Endodermal cell (in vitro differentiated cells): ENCODE results near the gene SLC22A1. TPM values are rescaled to one million over a fixed set of nuclear protein-coding genes. Genes with fewer than 3 reads are reported as not detected.

Experiments used
- DNase-seq: peaks from one replicate; pipeline ENCODE4 v3.0.0-alpha.2; 2017
- H3K27ac ChIP-seq: 2 replicates; pipeline ENCODE4 v1.5.1; 2013; ENCODE audit warnings: mild to moderate bottlenecking, low read depth, low read length, moderate library complexity
- H3K27me3 ChIP-seq: 2 replicates; pipeline ENCODE4 v1.6.1; 2013; ENCODE audit warnings: mild to moderate bottlenecking, low read length, moderate library complexity; ENCODE audit not compliant: insufficient read depth, control insufficient read depth, poor library complexity, severe bottlenecking
- H3K36me3 ChIP-seq: 2 replicates; pipeline ENCODE4 v1.7.0; 2013; ENCODE audit warnings: mild to moderate bottlenecking, low read length, moderate library complexity; ENCODE audit not compliant: control insufficient read depth, insufficient read depth
- H3K4me1 ChIP-seq: one replicate; pipeline ENCODE4 v1.7.0; 2013; ENCODE audit warnings: low read length; ENCODE audit not compliant: control insufficient read depth, insufficient read depth
- H3K4me3 ChIP-seq: 2 replicates; pipeline ENCODE4 v1.5.1; 2013; ENCODE audit warnings: mild to moderate bottlenecking, low read length, moderate library complexity
- H3K9ac ChIP-seq: 2 replicates; pipeline ENCODE4 v1.6.1; 2013; ENCODE audit warnings: mild to moderate bottlenecking, low read length, moderate library complexity; ENCODE audit not compliant: poor library complexity, severe bottlenecking; ENCODE audit errors: extremely low read depth
- H3K9me3 ChIP-seq: 2 replicates; pipeline ENCODE4 v1.6.1; 2013; ENCODE audit warnings: mild to moderate bottlenecking, low read length, moderate library complexity; ENCODE audit not compliant: control insufficient read depth
- H3K27ac Mint-ChIP-seq: 2 replicates; pipeline ENCODE4 v1.8.0; 2020; ENCODE audit warnings: mixed read lengths
- H3K27me3 Mint-ChIP-seq: 2 replicates; pipeline ENCODE4 v1.8.0; 2021; ENCODE audit warnings: mild to moderate bottlenecking, mixed read lengths; ENCODE audit not compliant: insufficient read depth
- H3K36me3 Mint-ChIP-seq: 2 replicates; pipeline ENCODE4 v1.8.0; 2020; ENCODE audit warnings: low read depth, mixed read lengths
- H3K4me1 Mint-ChIP-seq: 2 replicates; pipeline ENCODE4 v1.8.0; 2020; ENCODE audit warnings: mixed read lengths
- H3K4me3 Mint-ChIP-seq: 2 replicates; pipeline ENCODE4 v1.8.0; 2020; ENCODE audit warnings: mild to moderate bottlenecking, moderate library complexity, mixed read lengths
- H3K9me3 Mint-ChIP-seq: 2 replicates; pipeline ENCODE4 v1.8.0; 2020; ENCODE audit warnings: mild to moderate bottlenecking, mixed read lengths
- CTCF ChIP-seq: fragments of 200-600 bp; sonication (generic); conservative IDR thresholded peaks from 2 replicates; pipeline ENCODE4 v1.5.0; 2021; ENCODE audit warnings: antibody characterized with exemption, mild to moderate bottlenecking
- WGBS, 2 experiments: methylation state at CpG; one replicate each; pipeline versions ENCODE4 v1.1.5 to v1.1.7; 2013; ENCODE audit warnings: missing lambda C conversion rate in 2 of 2, mixed read lengths in 1 of 2; ENCODE audit not compliant: insufficient coverage in 1 of 2, insufficient read length in 1 of 2; 5-methylcytosine and 5-hydroxymethylcytosine counted together
- total RNA-seq, 2 donors: library from RNA; stranded (reverse); fragmentation: NEBNext Ultra II Directional in 1 of 2; extraction: Animal tissue kit (Norgen Biotek cat#: 25700) in 1 of 2; gene quantifications; 2 replicates in 1 of 2; 3 replicates in 1 of 2; pipeline ENCODE4 v1.2.1, GENCODE V29; 2021

Gene SLC22A1
- total RNA-seq, 2 donors from 2014 or later, result 1.0 TPM; not detected in 1

- Histone ChIP-seq H3K9me3 (no peaks in the 10 kb centered on the region), H3K27ac (no peak overlapping the region), H3K4me1 (no peaks in the 10 kb centered on the region), H3K27me3 (no peaks in the 10 kb centered on the region), H3K36me3 (peaks cover 71% of the 10 kb centered on the region), H3K4me3 (no peak overlapping the region), H3K9ac (no peak overlapping the region)
- TF ChIP-seq CTCF, result no peak
- peak; percentile 46 for DNase-seq
- H3K4me3 Mint-ChIP-seq, result no peak overlapping the region
- peaks cover 5% of the 10 kb centered on the region for H3K9me3 Mint-ChIP-seq
- H3K27me3 Mint-ChIP-seq, result no peaks in the 10 kb centered on the region
- H3K4me1 Mint-ChIP-seq, result no peaks in the 10 kb centered on the region
- 96 to 98% methylated on average over 9 to 15 of the region's 15 CpGs for WGBS, 2 experiments
- peaks cover 85% of the 10 kb centered on the region for H3K36me3 Mint-ChIP-seq
- H3K27ac Mint-ChIP-seq, result no peak overlapping the region
Observed at GRCh38 chr6:160085713-160086505, 35.7 kb upstream of the SLC22A1 start.

GRCh38 chr6:160086754-160087153 is 34.9 kb upstream of the SLC22A1 start:
- Mint-ChIP-seq H3K4me1 (no peaks in the 10 kb centered on the region), H3K27ac (no peak overlapping the region), H3K36me3 (peaks cover 81% of the 10 kb centered on the region), H3K9me3 (no peaks in the 10 kb centered on the region), H3K27me3 (no peaks in the 10 kb centered on the region), H3K4me3 (no peak overlapping the region)
- Histone ChIP-seq H3K9ac (no peak overlapping the region), H3K4me1 (no peaks in the 10 kb centered on the region), H3K36me3 (peaks cover 68% of the 10 kb centered on the region), H3K9me3 (no peaks in the 10 kb centered on the region), H3K27me3 (no peaks in the 10 kb centered on the region), H3K4me3 (no peak overlapping the region), H3K27ac (no peak overlapping the region)
- TF ChIP-seq CTCF, result no peak
- 92 to 94% methylated on average over 6 to 8 of the region's 8 CpGs for WGBS, 2 experiments
- DNase-seq, result peak; percentile 36

GRCh38 chr6:160088069-160088783 is 33.4 kb upstream of the SLC22A1 start:
- Mint-ChIP-seq H3K4me3 (no peak overlapping the region), H3K4me1 (no peaks in the 10 kb centered on the region), H3K9me3 (no peaks in the 10 kb centered on the region), H3K27ac (peak overlapping the region; percentile 52), H3K36me3 (peaks cover 79% of the 10 kb centered on the region), H3K27me3 (no peaks in the 10 kb centered on the region)
- no peaks in the 10 kb centered on the region for H3K9me3 ChIP-seq
- DNase-seq, result peak; percentile 85
- no peak overlapping the region for H3K4me3 ChIP-seq
- H3K27ac ChIP-seq, result no peak overlapping the region
- H3K4me1 ChIP-seq, result no peaks in the 10 kb centered on the region
- 88 to 89% methylated on average over 10 to 13 of the region's 13 CpGs for WGBS, 2 experiments
- no peaks in the 10 kb centered on the region for H3K27me3 ChIP-seq
- H3K9ac ChIP-seq, result no peak overlapping the region
- peaks cover 78% of the 10 kb centered on the region for H3K36me3 ChIP-seq
- peak; percentile 85 for TF ChIP-seq CTCF
